Stimulated activated CD8-positive, alpha-beta memory T cell treated with anti-CD3 and anti-CD28 coated beads, Interleukin-12 subunit alpha, Interleukin-12 subunit beta, amount 100 ng/mL, for 4 hours (primary cell): Measurements from ENCODE around the gene TBC1D19.

ENCODE experiments used
- DNase-seq: peaks from one replicate; pipeline ENCODE4 v3.0.0-alpha.2; 2020; ENCODE audit warnings: low read depth

TBC1D19 gene

GRCh38 chr4:26736621-26737020, 152.7 kb downstream of the TBC1D19 start:
- DNase-seq = no peak

GRCh38 chr4:26737385-26737784, 153.5 kb downstream of the TBC1D19 start:
- DNase-seq = no peak

GRCh38 chr4:26741491-26741871, 157.6 kb downstream of the TBC1D19 start:
- no peak for DNase-seq

DNA sequence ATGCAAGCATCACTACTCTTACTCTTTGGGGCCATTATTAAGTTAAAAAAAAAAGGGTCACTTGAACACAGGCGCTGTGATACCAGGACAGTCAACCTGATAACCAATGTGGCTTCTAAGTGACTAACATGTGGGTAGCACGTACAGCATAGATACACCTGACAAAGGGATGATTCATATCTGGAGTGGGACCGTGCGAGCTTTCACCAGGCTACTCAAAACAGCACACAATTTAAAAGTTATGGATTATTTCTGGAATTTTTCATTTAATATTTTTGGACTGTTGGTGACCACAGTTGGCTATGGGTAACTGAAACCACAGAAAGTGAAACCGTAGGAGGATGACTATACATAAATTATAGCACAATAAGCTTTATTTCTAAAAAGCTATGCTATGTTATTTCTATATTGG, 162.9 kb downstream of the TBC1D19 start:
- no peak for DNase-seq

DNA sequence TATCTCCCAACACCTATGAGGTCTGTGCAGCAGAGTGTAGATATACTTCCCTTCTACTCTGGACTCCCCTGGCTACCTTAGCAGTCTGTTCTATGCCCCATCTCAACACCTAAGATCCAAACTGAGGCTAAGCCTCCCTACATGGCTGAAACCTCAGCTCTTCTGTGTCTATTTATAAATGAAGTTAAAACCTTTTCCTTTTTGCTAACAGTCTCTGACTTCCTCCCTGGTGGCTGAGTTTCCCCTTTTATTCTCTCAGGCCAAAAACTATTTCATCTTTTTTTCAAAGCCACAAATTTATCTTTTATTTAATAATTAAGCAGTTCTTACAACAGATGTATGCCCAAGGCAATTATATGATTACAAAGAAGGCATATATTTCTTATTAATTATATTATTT, 164.9 kb downstream of the TBC1D19 start:
- no peak for DNase-seq

GRCh38 chr4:26749867-26750266, 166.0 kb downstream of the TBC1D19 start:
- DNase-seq = no peak

DNA sequence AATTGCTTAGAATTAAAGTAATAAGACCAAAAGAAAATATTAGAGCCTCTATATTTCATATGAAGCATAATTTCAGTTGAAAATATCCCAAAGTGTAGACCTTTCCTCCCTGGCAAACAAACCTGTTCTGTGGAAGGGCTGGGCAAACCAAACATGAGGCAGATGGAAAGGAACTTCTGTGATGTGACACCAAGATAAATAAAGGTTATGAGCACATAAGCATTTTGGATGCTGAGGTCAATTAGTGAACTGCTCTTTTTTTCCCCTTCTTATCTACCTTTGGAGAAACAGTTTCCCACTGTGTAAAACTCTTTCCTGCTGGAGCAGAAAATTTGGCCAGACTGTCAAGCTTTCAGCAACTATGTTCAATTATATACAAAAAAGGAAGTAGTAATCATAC, 167.1 kb downstream of the TBC1D19 start:
- DNase-seq = no peak

DNA sequence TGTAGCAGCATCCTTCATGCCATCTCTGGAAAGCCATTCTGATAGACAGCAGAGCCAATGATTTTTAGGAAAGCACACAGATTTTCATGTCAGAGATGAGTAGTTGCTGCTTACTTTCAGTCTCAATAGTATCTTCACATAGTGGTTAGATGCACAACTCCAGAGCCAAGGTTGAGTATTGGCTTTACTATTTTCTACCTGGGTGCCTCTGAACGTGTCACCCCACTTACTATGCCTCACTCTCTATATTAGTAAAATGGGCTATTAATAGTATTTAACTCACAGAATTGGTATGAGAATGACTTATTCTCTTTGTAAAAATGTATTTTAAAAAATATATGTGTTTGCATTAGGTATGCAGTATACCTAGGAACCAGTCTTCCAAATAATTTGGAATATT, 168.0 kb downstream of the TBC1D19 start:
- DNase-seq = no peak

DNA sequence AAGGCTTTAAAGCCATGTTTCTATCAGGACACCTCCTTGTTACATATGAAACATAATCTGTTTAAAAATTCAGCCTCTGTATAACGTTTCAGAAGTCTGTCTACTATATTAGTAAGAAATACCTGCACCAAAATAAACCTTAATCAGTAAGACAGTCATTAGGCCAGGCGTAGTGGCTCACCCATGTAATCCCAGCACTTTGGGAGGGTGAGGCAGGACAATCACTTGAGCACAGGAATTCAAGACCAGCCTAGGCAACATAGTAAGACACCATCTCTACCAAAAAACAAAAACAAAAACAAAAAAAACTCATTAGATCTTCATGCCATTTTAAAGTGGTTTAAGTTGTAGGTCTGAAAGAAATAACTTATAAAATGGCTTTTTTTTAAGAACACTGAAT, 169.3 kb downstream of the TBC1D19 start:
- DNase-seq = no peak

DNA sequence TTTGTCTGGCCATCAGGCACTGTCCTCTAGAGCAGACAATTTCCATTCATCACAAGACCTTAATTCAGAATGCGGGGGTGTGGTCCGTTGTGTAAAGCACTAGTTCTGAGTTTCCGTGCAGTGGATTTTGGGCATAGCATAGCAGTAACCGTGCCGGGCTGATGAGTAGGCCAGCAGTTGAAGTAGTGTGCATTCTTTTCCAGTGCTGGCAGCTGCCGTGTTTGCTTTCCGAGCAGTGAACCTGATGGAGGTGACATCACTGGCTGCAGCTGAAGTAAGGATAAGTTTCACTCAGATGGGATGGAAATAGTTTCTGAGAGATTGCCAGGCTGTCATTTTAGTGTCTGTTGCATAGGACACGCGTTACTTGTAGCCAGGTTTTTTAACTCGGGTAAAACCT, 169.7 kb downstream of the TBC1D19 start:
- no peak for DNase-seq

- DNase-seq = no peak
These were observed 173.9 kb downstream of the TBC1D19 start for GRCh38 chr4:26757751-26758150.

- no peak for DNase-seq
These were observed 175.0 kb downstream of the TBC1D19 start for GRCh38 chr4:26758899-26759298.

DNA sequence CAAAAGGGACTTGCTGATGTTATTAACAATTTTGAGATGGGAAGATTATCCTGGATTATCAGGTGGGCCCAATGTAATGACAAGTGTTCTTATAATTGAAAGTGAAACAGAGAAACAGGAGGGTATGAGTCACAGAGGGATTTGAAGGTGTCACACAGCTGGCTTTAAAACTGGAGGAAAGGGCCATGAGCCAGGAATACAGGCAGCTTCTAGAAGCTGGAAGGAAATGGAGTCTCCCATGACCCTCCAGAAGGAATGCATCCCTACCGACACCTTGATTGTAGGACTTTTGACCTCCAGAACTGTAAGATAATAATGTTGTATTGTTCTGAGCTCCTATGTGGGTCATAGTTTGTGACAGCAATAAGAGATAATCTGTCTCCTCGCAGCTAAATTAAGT, 178.8 kb downstream of the TBC1D19 start:
- no peak for DNase-seq

DNA sequence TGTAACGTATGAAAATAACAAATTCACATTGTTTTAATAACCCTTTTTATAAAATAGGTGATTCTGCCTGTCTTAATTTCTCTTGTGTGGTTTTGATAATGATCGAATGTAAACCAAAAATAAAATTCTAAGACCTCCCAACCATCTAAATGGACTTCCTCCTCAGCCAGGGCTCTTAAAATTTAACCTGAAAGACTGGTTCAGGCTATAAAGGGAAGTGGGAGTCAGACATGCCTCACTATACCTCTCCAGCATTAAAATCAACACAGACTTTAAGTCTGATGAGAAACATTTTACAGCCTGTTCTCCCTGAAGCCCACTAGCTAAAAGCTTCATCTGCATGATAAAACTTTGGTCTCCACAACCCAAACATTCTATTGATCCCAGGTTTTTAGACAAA, 179.2 kb downstream of the TBC1D19 start:
- no peak for DNase-seq

GRCh38 chr4:26763648-26764047, 179.8 kb downstream of the TBC1D19 start:
- no peak for DNase-seq

- no peak for DNase-seq
These were observed 180.3 kb downstream of the TBC1D19 start for GRCh38 chr4:26764231-26764630.

DNA sequence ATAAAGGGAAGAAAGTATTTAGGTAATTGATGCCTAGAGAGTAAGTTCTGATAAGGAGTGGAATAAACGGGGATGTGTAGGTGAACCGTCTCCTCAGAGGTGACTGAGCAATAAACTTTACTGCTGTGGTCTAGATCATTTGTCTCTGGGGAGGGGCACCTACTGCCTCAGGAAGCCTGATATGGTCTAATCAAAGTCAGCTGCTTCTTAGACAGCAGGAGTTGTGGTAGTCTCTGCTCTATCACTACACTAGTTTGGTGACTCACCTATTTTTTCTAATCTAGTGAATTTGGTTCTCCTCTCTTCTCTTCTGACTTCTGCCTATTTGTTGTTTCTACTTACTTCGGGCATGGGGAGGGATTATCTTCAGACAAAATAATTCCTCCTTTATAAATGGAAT, 181.6 kb downstream of the TBC1D19 start:
- DNase-seq = no peak

GRCh38 chr4:26766141-26766540, 182.3 kb downstream of the TBC1D19 start:
- DNase-seq = no peak

DNA sequence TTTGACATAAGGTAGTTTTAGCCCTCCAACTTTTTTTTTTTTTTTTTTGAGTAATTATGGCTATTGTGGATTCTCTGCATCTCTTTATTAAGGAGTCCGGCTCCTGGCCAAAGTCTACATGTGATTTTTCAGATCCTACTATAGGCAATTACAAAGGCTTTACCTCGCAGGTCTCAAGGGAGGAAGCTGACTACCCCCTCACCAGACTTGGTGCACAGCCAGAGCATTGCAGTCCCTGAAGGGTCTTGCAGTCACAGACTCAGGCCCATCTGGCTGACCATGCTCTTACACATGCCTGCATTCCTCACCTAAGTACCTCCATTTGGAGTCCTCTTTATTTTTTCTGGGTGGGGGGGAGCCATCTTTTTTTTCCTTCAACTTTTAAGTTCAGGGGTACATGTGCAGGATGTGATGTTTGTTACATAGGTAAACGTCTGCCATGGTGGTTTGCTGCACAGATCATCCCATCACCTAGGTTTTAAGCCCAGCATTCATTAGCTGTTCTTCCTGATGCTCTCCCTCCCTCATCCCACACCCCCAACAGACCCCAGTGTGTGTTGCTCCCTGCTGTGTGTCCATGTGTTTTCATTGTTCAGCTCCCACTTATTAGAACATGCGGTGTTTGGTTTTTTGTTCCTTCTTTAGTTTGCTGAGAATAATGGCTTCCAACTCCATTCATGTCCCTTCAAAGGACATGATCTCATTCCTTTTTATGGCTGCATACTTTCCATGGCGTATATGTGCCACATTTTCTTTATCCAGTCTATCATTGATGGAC, 188.4 kb downstream of the TBC1D19 start:
- DNase-seq = no peak

DNA sequence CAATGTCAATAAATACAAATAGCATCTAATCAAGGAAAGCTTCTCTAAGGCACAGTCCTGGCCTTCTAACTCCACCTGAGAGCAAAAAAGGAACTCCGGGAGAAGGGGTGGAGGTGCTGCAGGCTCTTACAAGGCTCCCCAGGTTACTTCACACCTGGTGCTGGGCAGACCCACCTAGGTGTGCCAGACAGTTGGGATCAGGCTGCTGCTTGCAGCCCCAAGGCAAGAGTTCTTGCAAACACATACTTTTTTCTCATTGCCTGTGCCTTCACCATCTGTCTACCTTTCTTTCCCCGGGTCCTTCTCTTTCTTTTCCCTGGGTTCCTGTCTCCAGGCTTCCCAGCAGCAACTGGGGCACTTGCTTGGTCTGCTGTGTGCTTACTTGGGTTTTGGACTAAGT, 195.3 kb downstream of the TBC1D19 start:
- DNase-seq = no peak

DNA sequence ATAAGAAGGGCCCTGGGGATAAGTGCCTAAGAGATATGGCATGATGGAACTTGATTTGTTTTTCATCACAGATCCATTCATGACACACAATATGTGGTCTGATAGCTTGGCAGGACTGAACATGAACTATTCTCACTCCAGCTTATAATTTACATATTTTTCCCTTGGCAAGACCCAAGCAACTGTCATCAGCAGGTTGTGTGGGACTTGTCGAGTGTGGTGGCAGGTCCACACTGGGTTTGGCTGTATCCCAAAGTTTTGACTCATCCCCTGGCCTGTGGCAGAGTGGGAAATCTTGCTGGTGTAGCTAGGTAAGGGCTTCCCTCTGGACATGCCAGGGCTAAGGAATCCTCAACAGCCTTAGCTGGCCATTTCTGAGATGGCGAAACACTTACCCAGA, 195.8 kb downstream of the TBC1D19 start:
- DNase-seq = no peak

DNA sequence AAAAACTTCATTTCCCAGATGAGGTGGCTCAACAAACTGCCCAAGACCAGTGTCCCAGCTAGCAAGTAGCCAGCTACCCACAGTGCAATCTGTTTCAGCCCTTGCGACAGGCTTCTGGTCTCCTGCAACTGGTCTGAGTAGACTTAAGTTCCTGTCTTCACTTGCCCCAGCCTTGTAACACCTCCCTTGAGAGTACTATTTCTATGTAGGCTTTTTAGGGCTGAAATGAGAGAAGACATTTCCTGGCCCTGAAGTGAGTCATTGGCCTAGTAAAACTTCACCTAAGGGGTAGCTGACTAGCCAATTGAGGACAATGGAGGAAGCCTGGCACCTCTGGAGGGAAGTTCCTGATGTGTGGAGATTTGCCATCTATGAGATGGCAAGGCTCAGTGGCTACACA, 196.7 kb downstream of the TBC1D19 start:
- no peak for DNase-seq

- DNase-seq = no peak
These were observed 198.4 kb downstream of the TBC1D19 start for GRCh38 chr4:26782168-26782829.

GRCh38 chr4:26782830-26783202, 198.9 kb downstream of the TBC1D19 start:
- no peak for DNase-seq
